Activated B cell treated with CpG ODN at 0.5 μM for 24 hours (primary cell): ENCODE measurements around the gene WDPCP. TPM values are rescaled to one million over a fixed set of nuclear protein-coding genes. Genes with fewer than 3 reads are reported as not detected.

Source experiments
- ATAC-seq: fragments of 200-7000 bp; cut with Tn5 transposase; one replicate; pipeline ENCODE4 v1.10.0; 2021; ENCODE audit warnings: low read depth, mild to moderate bottlenecking, moderate library complexity
- CTCF ChIA-PET: fragments of 350-600 bp; sonication (Branson Sonifier 250); formaldehyde crosslinking; loops from one replicate; lab custom pipeline; 2021; ENCODE audit warnings: antibody characterized with exemption; lab: Charles Lee
- POLR2A ChIA-PET: fragments of 350-600 bp; sonication (Branson Sonifier 250); formaldehyde crosslinking; loops from one replicate; lab custom pipeline; 2021; ENCODE audit warnings: antibody characterized with exemption; lab: Charles Lee
- DNase-seq: peaks from one replicate; pipeline ENCODE4 v3.0.0; 2022
- H3K27ac Mint-ChIP-seq: one replicate; pipeline ENCODE4 v1.8.0; 2020; ENCODE audit warnings: mixed read lengths
- H3K27me3 Mint-ChIP-seq: one replicate; pipeline ENCODE4 v1.8.0; 2021; ENCODE audit warnings: mixed read lengths
- H3K36me3 Mint-ChIP-seq: one replicate; pipeline ENCODE4 v1.8.0; 2021; ENCODE audit warnings: low read depth, mixed read lengths
- H3K4me1 Mint-ChIP-seq: one replicate; pipeline ENCODE4 v1.8.0; 2021; ENCODE audit warnings: mixed read lengths
- H3K4me3 Mint-ChIP-seq: one replicate; pipeline ENCODE4 v1.8.0; 2020; ENCODE audit warnings: mild to moderate bottlenecking, mixed read lengths
- H3K9me3 Mint-ChIP-seq: one replicate; pipeline ENCODE4 v1.8.0; 2020; ENCODE audit warnings: mixed read lengths
- intact Hi-C: fragments of 100-400 bp; cut with micrococcal nuclease; formaldehyde crosslinking; loops from one replicate; pipeline ENCODE4 v1.15.1; 2024
- total RNA-seq: library from RNA; stranded (reverse); gene quantifications from 2 replicates; pipeline ENCODE4 v1.2.3, GENCODE V29; 2022
- TF ChIP-seq, protein P1 (sequence below): fragments of 200-600 bp; IDR thresholded peaks from one replicate; pipeline ENCODE4 v1.8.0; 2022; ENCODE audit warnings: antibody characterized with exemption, mild to moderate bottlenecking

WDPCP gene
- total RNA-seq, 1 donor from 2014 or later: 12.9 TPM

- TF ChIP-seq, protein P1, sequence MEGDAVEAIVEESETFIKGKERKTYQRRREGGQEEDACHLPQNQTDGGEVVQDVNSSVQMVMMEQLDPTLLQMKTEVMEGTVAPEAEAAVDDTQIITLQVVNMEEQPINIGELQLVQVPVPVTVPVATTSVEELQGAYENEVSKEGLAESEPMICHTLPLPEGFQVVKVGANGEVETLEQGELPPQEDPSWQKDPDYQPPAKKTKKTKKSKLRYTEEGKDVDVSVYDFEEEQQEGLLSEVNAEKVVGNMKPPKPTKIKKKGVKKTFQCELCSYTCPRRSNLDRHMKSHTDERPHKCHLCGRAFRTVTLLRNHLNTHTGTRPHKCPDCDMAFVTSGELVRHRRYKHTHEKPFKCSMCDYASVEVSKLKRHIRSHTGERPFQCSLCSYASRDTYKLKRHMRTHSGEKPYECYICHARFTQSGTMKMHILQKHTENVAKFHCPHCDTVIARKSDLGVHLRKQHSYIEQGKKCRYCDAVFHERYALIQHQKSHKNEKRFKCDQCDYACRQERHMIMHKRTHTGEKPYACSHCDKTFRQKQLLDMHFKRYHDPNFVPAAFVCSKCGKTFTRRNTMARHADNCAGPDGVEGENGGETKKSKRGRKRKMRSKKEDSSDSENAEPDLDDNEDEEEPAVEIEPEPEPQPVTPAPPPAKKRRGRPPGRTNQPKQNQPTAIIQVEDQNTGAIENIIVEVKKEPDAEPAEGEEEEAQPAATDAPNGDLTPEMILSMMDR: no peak
- H3K4me3 Mint-ChIP-seq: peak overlapping the region; percentile 11
- DNase-seq (no peak), ATAC-seq (no peak)
- H3K9me3 Mint-ChIP-seq: peaks cover 3% of the 10 kb centered on the region
- intact Hi-C loops: no loop called here
- peaks cover 2% of the 10 kb centered on the region for H3K36me3 Mint-ChIP-seq
- H3K27ac Mint-ChIP-seq: no peak overlapping the region
- H3K4me1 Mint-ChIP-seq: peaks cover 24% of the 10 kb centered on the region
- CTCF ChIA-PET: no interaction called here
- POLR2A ChIA-PET: interaction anchor here (0.7 kb wide), 1 partner anchor 727 kb away, joined by 3 read pairs; no protein-coding TSS in a partner anchor
- H3K27me3 Mint-ChIP-seq: no peaks in the 10 kb centered on the region
Measured at GRCh38 chr2:63124850-63125249, 463.4 kb downstream of the WDPCP start.

DNA sequence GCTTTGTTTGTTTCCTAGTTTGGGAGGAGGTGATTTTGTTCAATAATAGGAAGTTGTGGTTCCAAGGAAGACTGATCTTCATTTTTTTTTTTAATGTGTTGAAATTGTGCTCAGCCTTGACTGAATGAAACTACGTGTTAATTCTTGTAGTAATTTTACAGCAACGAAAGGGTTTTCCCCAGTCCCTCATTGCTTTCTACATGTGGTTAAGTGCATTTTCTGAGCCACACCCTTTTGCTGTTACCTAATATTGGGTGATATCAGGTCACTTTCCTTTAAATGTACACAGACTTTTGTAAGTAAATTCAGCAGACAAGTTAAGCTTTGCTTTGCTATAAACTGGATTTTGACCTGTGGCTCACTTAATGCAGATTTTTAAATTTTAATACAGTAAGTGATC is 464.1 kb downstream of the WDPCP start:
- TF ChIP-seq, protein P1: no peak
- Mint-ChIP-seq H3K36me3 (peaks cover 2% of the 10 kb centered on the region), H3K27ac (no peak overlapping the region), H3K4me1 (peaks cover 24% of the 10 kb centered on the region), H3K4me3 (no peak overlapping the region), H3K9me3 (no peaks in the 10 kb centered on the region), H3K27me3 (no peaks in the 10 kb centered on the region)
- ChIA-PET POLR2A (interaction anchor here (0.7 kb wide), 1 partner anchor 726 kb away, joined by 3 read pairs; no protein-coding TSS in a partner anchor), CTCF (no interaction called here)
- DNase-seq (no peak), ATAC-seq (peak; percentile 25)
- intact Hi-C loops: no loop called here

GRCh38 chr2:63122921-63123320 is 465.4 kb downstream of the WDPCP start:
- peaks cover 2% of the 10 kb centered on the region for H3K36me3 Mint-ChIP-seq
- no peak overlapping the region for H3K27ac Mint-ChIP-seq
- intact Hi-C loops: no loop called here
- DNase-seq (no peak), ATAC-seq (no peak)
- TF ChIP-seq, protein P1: no peak
- no peak overlapping the region for H3K4me3 Mint-ChIP-seq
- CTCF ChIA-PET: no interaction called here
- no peaks in the 10 kb centered on the region for H3K9me3 Mint-ChIP-seq
- peaks cover 24% of the 10 kb centered on the region for H3K4me1 Mint-ChIP-seq
- H3K27me3 Mint-ChIP-seq: no peaks in the 10 kb centered on the region
- POLR2A ChIA-PET: no interaction called here

GRCh38 chr2:63121055-63121834 is 467.0 kb downstream of the WDPCP start:
- intact Hi-C loops: no loop called here
- Mint-ChIP-seq H3K9me3 (peaks cover 3% of the 10 kb centered on the region), H3K4me3 (no peak overlapping the region), H3K27ac (no peak overlapping the region), H3K36me3 (peaks cover 2% of the 10 kb centered on the region), H3K4me1 (peaks cover 21% of the 10 kb centered on the region), H3K27me3 (no peaks in the 10 kb centered on the region)
- TF ChIP-seq, protein P1: no peak
- DNase-seq (no peak), ATAC-seq (no peak)
- ChIA-PET CTCF (no interaction called here), POLR2A (no interaction called here)

GRCh38 chr2:63118821-63119220 is 469.5 kb downstream of the WDPCP start:
- H3K4me3 Mint-ChIP-seq: no peak overlapping the region
- ChIA-PET POLR2A (no interaction called here), CTCF (no interaction called here)
- intact Hi-C loops: no loop called here
- TF ChIP-seq, protein P1: no peak
- H3K9me3 Mint-ChIP-seq: peaks cover 14% of the 10 kb centered on the region
- no peaks in the 10 kb centered on the region for H3K27me3 Mint-ChIP-seq
- H3K27ac Mint-ChIP-seq: no peak overlapping the region
- no peaks in the 10 kb centered on the region for H3K4me1 Mint-ChIP-seq
- DNase-seq: no peak
- peaks cover 2% of the 10 kb centered on the region for H3K36me3 Mint-ChIP-seq
- ATAC-seq: no peak
